ENCODE measurements around the gene FRAS1. TPM values are rescaled to one million over a fixed set of nuclear protein-coding genes. Genes with fewer than 3 reads are reported as not detected.
"Not testable (repeated sequence)": the region's sequence is repeated elsewhere in the genome, so short reads cannot be mapped to it uniquely, and the experiment has no call there.

The FRAS1 gene
- total RNA-seq, 1 experiment from 2014 or later: under 0.01 TPM

DNA sequence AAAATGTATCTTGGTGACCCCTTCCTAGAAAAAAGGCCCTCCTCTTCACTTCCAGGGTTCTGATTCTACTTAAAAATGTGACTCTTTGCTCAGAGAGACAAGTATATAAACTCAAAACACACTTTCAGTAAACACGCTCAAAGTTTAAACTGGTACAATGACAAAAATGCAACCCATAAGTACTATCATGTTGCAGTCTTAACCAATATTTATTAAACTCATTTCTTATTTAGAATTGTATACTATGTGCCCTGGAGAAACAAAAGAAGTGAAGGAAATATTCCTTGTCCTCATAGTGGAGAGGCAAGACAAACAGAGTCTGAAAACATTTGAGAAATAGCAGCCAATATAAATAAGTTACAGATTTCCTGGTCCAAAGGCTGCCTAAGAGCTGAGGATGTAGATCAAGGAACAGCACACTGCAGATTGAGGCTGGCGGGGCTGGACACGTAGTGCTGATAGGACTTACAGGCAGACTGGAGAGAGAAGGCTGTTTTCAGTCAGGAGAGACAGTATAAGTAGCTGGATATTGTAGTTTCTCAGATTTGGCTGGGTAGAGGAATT is 455.3 kb downstream of the FRAS1 start:
- DNase-seq (ENCODE audit: low read depth): no peak

- DNase-seq (ENCODE audit: low read depth): no peak
These were observed 456.4 kb downstream of the FRAS1 start for GRCh38 chr4:78513411-78513975.

DNA sequence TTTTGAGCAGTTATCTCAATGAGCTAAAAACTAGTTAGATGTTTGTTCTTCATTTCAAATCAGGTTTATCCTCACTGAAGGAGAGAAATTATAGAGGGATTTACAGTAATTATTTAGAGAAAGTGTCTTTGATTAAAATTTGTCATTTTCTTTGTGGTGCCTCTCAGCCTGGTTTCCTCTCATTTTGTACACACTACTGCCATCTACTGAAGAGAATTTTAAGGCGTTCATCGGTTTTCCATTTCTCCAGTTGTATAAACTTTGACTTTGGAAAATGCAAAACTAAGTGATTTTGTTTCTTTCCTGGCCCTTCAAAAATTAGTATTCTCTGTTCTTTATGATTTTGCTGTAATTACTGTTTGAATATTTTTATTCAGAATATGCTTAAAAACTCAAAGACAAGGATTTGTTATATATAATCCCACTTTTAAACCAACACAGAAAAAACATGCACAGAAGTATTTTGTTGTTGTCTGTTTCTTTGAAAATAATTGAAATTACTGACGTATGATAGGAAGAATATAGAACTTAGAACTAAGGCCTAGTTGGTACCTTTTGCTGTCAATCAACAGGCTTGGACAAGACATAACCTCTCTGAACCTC is 460.0 kb downstream of the FRAS1 start:
- peak; percentile 21 for DNase-seq (ENCODE audit: low read depth)

DNA sequence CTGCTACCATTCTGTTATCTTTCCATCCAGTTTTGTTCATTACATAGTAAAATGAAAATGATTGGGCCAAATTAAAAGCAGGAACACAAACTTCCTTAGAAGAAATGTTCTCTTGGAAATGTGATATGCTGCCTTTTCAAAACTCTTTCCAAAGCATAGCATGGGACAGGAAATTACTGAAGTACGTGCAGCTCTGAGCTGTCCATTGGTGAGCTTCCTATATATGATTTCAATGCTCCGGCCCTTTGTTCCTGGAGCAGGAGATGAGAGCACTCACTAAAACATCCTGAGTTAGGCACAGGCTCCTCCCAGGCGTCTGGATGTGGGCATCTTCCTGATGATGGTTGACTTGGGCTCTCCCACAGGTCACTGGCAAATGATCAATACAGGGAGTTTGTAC is 461.4 kb downstream of the FRAS1 start:
- DNase-seq (ENCODE audit: low read depth): no peak

DNA sequence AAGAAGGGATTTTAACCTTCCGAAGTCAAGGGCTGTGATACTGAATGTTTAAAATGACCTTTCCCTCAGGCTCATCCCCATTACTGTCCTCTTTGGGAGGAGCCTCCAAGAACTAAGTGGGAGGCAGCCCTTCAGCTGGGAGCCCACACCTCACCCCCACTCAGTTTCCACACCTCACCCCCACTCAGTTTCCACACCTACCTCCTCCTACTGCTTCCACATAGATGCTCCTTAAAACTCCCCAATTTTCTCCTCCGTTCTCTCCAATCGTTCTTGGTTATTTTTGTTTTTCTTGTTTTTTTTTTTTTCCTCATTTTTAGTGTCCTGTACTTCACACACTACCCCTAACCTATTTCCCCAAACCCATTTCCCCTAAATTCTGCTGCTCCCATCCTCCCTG is 462.8 kb downstream of the FRAS1 start:
- no peak for DNase-seq (ENCODE audit: low read depth)

DNA sequence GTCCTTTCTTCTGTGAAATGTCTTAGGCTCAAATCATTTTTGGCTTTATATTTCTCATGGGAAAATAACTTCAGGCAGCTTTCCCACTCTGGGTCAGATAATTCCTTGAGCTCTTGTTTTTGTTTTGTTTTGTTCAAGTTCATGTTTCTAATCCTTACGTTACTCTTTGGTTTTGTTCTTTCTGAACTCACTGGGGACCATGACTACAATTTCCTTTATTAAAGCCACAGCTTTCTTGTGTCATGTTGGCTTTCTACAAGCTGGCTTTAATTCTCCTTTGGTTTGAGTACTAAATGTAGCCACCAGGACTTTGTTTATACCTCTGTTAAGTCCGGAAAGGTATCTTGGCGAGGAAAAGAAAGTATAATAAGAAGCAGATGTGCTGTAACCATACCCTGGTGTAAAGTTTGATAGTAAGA is 463.7 kb downstream of the FRAS1 start:
- DNase-seq (ENCODE audit: low read depth): peak; percentile 13

DNA sequence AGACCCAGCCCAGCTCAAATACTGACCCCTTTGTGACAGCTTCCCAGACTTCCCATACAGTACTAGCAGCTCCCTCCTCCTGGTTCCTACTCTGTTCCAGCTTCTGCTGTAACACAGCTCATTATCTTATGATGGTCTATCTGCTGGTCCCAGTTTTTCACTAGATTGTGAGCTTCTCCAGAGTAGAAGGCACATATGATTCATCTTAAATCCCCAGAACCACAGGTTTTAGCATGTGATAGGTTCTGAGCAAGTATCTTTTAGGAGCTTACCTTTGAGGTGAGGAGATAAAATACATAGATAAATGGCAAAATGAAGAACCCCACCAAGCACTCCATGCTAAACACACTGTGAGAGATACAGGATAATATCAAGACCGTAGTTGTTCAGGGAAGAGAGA is 466.9 kb downstream of the FRAS1 start:
- no peak for DNase-seq (ENCODE audit: low read depth)

DNA sequence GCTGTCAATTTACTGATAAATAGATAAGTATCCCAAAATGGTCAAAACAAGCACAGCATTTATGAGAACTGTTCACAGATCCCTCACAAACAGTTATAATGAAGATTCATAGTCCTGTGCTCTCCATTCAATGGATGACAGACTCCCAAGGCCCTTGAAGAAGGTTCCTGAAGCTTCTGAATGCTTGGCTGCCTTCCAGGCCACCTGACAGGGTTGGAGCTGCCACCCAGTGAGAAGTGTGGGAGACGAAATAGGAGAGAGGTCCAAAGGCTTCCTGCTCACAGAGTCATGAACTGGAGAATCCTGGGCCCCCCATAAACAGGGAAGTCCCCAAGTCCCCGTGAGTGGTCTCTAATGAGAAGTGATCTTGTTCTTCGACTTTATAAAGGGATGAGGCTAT is 468.4 kb downstream of the FRAS1 start:
- DNase-seq (ENCODE audit: low read depth): no peak

- DNase-seq (ENCODE audit: low read depth): no peak
These were observed 470.0 kb downstream of the FRAS1 start for GRCh38 chr4:78527103-78527502.

GRCh38 chr4:78527555-78527954 is 470.4 kb downstream of the FRAS1 start:
- DNase-seq (ENCODE audit: low read depth): no peak

DNA sequence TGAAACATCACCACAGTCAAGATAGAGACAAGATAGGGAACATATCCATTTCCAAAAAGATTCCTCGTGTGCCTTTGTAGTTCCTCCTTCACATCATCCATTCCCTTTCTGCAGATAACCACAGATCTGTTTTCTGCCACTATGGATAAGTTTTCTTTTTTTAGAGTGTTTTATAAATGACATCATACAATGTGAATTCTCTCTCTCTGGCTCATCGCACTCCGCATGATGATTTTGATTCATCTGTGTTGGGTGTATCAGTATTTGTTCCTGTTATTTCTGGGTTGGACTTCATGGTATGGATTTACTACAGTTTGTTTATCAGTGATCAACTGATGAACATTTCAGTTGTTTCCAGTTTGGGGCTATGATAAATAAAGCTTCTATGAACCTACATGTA is 471.2 kb downstream of the FRAS1 start:
- no peak for DNase-seq (ENCODE audit: low read depth)

- peak; percentile 31 for DNase-seq (ENCODE audit: low read depth)
These were observed 472.6 kb downstream of the FRAS1 start for GRCh38 chr4:78529569-78530209.

DNA sequence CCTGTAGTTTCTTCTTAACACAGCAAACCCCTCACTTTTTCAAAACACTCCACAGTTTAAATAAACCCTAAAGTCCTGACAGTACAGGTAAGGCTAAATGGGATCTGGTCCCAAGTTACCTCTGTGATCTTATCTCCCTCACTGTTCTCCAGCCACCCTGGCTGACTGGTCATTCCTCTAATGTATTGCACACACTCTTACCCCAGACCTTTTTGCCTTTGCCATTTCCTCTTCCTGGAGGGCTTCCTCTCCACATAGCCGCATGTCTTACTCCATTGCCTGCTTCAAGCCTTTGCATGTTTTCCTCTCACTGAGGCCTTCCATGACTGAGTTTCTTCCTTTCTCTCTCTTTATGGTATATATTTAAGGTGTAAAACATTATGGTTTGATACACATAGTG is 474.9 kb downstream of the FRAS1 start:
- DNase-seq (ENCODE audit: low read depth): no peak

DNA sequence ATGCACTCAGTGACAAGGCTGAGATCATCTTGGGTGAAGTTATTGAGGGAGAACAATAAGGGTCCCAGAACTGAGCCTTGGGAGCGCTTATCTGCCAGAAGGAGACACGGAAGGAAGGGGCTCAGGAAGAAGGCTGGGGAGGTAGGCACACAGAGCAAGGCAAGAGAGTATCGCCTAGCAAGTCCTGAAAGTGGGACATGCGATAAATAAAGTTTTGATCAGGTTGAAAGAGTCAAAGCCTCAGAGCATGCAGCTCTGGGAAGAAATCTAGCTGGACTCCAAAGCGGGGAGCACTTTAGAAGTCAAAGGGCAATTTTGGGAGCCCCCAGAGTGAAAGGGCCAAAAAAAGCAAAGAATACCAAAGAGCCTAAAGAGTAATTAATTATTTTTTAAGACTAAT is 476.7 kb downstream of the FRAS1 start:
- DNase-seq (ENCODE audit: low read depth): no peak

DNA sequence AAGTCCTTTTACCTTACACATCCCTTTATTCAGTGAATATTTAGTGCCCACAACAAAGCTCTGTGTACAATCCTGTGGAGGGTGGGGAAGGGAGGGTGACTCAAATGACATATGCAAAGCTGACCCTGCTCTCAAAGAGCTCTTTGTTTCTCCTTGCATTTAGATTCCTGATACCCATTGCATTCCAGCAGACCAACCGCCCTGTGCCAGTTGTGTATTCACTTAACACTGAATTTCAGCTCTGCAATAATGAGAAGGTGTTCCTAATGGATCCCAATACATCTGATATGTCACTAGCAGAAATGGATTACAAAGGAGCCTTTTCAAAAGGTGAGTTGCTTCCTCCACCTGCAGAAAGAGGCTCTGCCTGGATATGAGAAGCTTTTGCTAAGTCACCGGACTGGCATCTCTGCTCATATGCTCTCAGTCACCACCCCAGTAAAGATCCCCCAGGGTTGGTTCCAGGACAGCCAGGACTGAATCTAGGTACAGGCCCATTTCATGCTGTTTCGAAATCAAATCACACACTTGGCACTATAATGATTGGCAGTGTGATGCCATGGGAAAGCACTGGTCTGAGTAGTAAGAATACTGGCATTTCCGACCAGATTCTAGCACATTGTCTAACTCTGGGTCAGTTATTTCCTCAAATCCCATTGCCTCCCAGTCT is 477.3 kb downstream of the FRAS1 start:
- peak; percentile 48 for DNase-seq (ENCODE audit: low read depth)

GRCh38 chr4:78542373-78542772 is 485.2 kb downstream of the FRAS1 start:
- no peak for DNase-seq (ENCODE audit: low read depth)

- peak; percentile 17 for DNase-seq (ENCODE audit: low read depth)
These were observed 486.5 kb downstream of the FRAS1 start for GRCh38 chr4:78543424-78544125.

DNA sequence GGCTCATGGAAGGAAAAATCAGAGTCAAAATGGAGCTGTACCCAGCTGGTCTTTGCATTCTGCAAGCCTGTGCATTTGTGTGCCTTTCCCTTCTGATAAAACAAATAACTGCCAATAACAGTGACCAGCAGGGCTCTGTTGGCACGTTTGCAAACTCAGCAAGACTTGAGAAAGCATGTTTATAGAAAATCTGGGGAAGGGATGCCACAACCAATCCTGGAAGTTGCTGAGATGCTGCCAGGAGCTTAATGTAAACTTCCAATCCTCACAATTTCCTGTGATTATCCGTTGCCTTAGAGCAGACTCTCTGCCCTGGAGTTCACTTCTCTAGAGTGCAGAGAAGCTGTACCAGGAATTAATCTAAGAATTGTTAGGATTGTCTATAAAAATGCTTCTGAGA is 487.6 kb downstream of the FRAS1 start:
- no peak for DNase-seq (ENCODE audit: low read depth)

- DNase-seq (ENCODE audit: low read depth): no peak
These were observed 488.4 kb downstream of the FRAS1 start for GRCh38 chr4:78545275-78546246.

DNA sequence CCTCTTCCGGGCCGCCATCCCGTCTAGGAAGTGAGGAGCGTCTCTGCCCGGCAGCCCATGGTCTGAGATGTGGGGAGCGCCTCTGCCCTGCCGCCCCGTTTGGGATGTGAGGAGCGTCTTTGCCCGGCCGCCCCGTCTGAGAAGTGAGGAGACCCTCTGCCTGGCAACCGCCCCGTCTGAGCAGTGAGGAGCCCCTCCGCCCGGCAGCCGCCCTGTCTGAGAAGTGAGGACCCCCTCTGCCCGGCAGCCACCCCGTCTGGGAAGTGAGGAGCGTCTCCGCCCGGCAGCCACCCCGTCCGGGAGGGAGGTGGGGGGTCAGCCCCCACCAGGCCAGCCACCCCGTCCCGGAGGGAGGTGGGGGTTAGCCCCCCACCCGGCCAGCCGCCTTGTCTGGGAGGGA is 490.8 kb downstream of the FRAS1 start:
- not testable (repeated sequence) for DNase-seq (ENCODE audit: low read depth)

GRCh38 chr4:78548889-78549288 is 491.8 kb downstream of the FRAS1 start:
- DNase-seq (ENCODE audit: low read depth): not testable (repeated sequence)

Data from RPMI7951 (cell line).